PC-9 (cell line): ENCODE data around the gene KRT1. TPM values are rescaled to one million over a fixed set of nuclear protein-coding genes. Genes with fewer than 3 reads are reported as not detected.

Source experiments
- BruUV-seq: library from RNA; stranded (reverse); fragments of 400-500 nt; replicated peaks from 2 replicates; lab custom pipeline; 2021; lab: Mats Ljungman, UMichigan
- CTCF ChIA-PET: fragments of 300-600 bp; sonication (Branson Sonifier 250); formaldehyde crosslinking; loops from one replicate; lab custom pipeline; 2022; ENCODE audit warnings: antibody characterized with exemption; lab: Charles Lee
- POLR2A ChIA-PET: fragments of 300-600 bp; sonication (Branson Sonifier 250); formaldehyde crosslinking; loops from one replicate; lab custom pipeline; 2022; ENCODE audit warnings: antibody characterized with exemption; ENCODE audit not compliant: unreplicated experiment; lab: Charles Lee
- DNase-seq, 2 experiments: peaks; one replicate each; pipeline versions ENCODE4 v3.0.0 to v3.0.0-alpha.2; 2015 to 2022; ENCODE audit warnings: mixed read lengths in 1 of 2
- H2AFZ ChIP-seq: fragments of 200-600 bp; sonication (generic); 2 replicates; pipeline ENCODE4 v1.8.1; 2017; ENCODE audit warnings: antibody characterized with exemption
- H3F3A ChIP-seq: fragments of 200-600 bp; sonication (generic); 2 replicates; pipeline ENCODE4 v1.8.1; 2017; ENCODE audit warnings: antibody characterized with exemption, mild to moderate bottlenecking, low read depth; ENCODE audit not compliant: insufficient read depth
- H3K27ac ChIP-seq: fragments of 200-600 bp; sonication (generic); 2 replicates; pipeline ENCODE4 v1.6.1; 2016; ENCODE audit warnings: mixed run types
- H3K27me3 ChIP-seq: fragments of 200-600 bp; sonication (generic); 2 replicates; pipeline ENCODE4 v1.6.1; 2016; ENCODE audit warnings: low read depth, mixed run types; ENCODE audit not compliant: insufficient read depth
- H3K36me3 ChIP-seq: fragments of 200-600 bp; sonication (generic); 2 replicates; pipeline ENCODE4 v1.6.1; 2016; ENCODE audit warnings: low read depth, mixed run types
- H3K4me1 ChIP-seq: fragments of 200-600 bp; sonication (generic); replicated peaks from 2 replicates; pipeline ENCODE4 v1.6.1; 2016; ENCODE audit warnings: mixed run types; ENCODE audit not compliant: insufficient read depth
- H3K4me2 ChIP-seq: fragments of 200-600 bp; sonication (generic); 2 replicates; pipeline ENCODE4 v1.6.1; 2017; ENCODE audit warnings: mixed run types
- H3K4me3 ChIP-seq: fragments of 200-600 bp; sonication (generic); 2 replicates; pipeline ENCODE4 v1.6.1; 2016; ENCODE audit warnings: mixed run types
- H3K79me2 ChIP-seq: fragments of 200-600 bp; sonication (generic); 2 replicates; pipeline ENCODE4 v1.6.1; 2017; ENCODE audit warnings: low read depth, mixed run types
- H3K9me2 ChIP-seq: fragments of 200-600 bp; sonication (generic); 2 replicates; pipeline ENCODE4 v1.8.1; 2017; ENCODE audit warnings: mild to moderate bottlenecking; ENCODE audit not compliant: insufficient read depth
- H3K9me3 ChIP-seq: fragments of 200-600 bp; sonication (generic); 2 replicates; pipeline ENCODE4 v1.8.1; 2016; ENCODE audit warnings: low read depth; ENCODE audit not compliant: insufficient read depth
- H4K20me1 ChIP-seq: fragments of 200-600 bp; sonication (generic); 2 replicates; pipeline ENCODE4 v1.8.1; 2017; ENCODE audit not compliant: insufficient read depth
- CTCF ChIP-seq: fragments of 200-600 bp; sonication (generic); conservative IDR thresholded peaks from 2 replicates; pipeline ENCODE4 v1.6.1; 2017; ENCODE audit warnings: mixed run types, antibody characterized with exemption, mild to moderate bottlenecking, moderate library complexity
- EZH2 ChIP-seq: fragments of 200-600 bp; sonication (generic); IDR thresholded peaks from 2 replicates; pipeline ENCODE4 v1.8.0; 2017; ENCODE audit warnings: antibody characterized with exemption, low read depth
- intact Hi-C: fragments of 100-400 bp; cut with micrococcal nuclease; formaldehyde crosslinking; loops from one replicate; pipeline ENCODE4 v1.10.0; 2022; ENCODE audit not compliant: unreplicated experiment
- total RNA-seq: library from RNA; stranded (reverse); gene quantifications from 2 replicates; pipeline ENCODE4 v1.2.3, GENCODE V29; 2021

Gene KRT1
- total RNA-seq, 1 experiment from 2014 or later: not detected

GRCh38 chr12:52636189-52636588 is 44.0 kb downstream of the KRT1 start:
- DNase-seq: no peak
- no peaks in the 10 kb centered on the region for H3K79me2 ChIP-seq
- no peak overlapping the region for H3K4me3 ChIP-seq
- H3K36me3 ChIP-seq: no peaks in the 10 kb centered on the region
- H2AFZ ChIP-seq: no peak overlapping the region
- BruUV-seq: no TSS peak
- TF ChIP-seq CTCF: no peak
- TF ChIP-seq EZH2: no peak
- H3K4me1 ChIP-seq: no peaks in the 10 kb centered on the region
- intact Hi-C loops: no loop called here
- no peaks in the 10 kb centered on the region for H3F3A ChIP-seq
- no peak overlapping the region for H3K27ac ChIP-seq
- no peaks in the 10 kb centered on the region for H3K9me2 ChIP-seq
- no peaks in the 10 kb centered on the region for H3K9me3 ChIP-seq
- H4K20me1 ChIP-seq: no peaks in the 10 kb centered on the region
- ChIA-PET CTCF (no interaction called here), POLR2A (no interaction called here)
- H3K27me3 ChIP-seq: no peaks in the 10 kb centered on the region
- H3K4me2 ChIP-seq: no peak overlapping the region

- Histone ChIP-seq H3F3A (no peaks in the 10 kb centered on the region), H3K4me3 (no peak overlapping the region), H4K20me1 (no peaks in the 10 kb centered on the region), H3K79me2 (no peaks in the 10 kb centered on the region), H2AFZ (no peak overlapping the region), H3K27me3 (no peaks in the 10 kb centered on the region), H3K27ac (no peak overlapping the region), H3K9me3 (no peaks in the 10 kb centered on the region), H3K4me2 (no peak overlapping the region), H3K4me1 (no peaks in the 10 kb centered on the region), H3K36me3 (no peaks in the 10 kb centered on the region), H3K9me2 (no peaks in the 10 kb centered on the region)
- TF ChIP-seq EZH2 (no peak), CTCF (no peak)
- intact Hi-C loops: no loop called here
- no peak for DNase-seq
- ChIA-PET POLR2A (interaction anchor here (0.6 kb wide), 1 partner anchor 642 kb away, joined by 4 read pairs; no protein-coding TSS in a partner anchor), CTCF (interaction anchor here (0.7 kb wide), 1 partner anchor 181 kb away, joined by 3 read pairs; no protein-coding TSS in a partner anchor)
- BruUV-seq: no TSS peak
Measured at GRCh38 chr12:52634266-52635056, 45.7 kb downstream of the KRT1 start.

GRCh38 chr12:52633383-52633782 is 46.8 kb downstream of the KRT1 start:
- H3K79me2 ChIP-seq: no peaks in the 10 kb centered on the region
- H4K20me1 ChIP-seq: no peaks in the 10 kb centered on the region
- no peak overlapping the region for H3K4me2 ChIP-seq
- H3K9me3 ChIP-seq: no peaks in the 10 kb centered on the region
- ChIA-PET CTCF (no interaction called here), POLR2A (no interaction called here)
- H2AFZ ChIP-seq: no peak overlapping the region
- DNase-seq: no peak
- H3K36me3 ChIP-seq: no peaks in the 10 kb centered on the region
- no peaks in the 10 kb centered on the region for H3F3A ChIP-seq
- intact Hi-C loops: no loop called here
- TF ChIP-seq EZH2 (no peak), CTCF (no peak)
- no peaks in the 10 kb centered on the region for H3K4me1 ChIP-seq
- H3K27ac ChIP-seq: no peak overlapping the region
- no peaks in the 10 kb centered on the region for H3K9me2 ChIP-seq
- BruUV-seq: no TSS peak
- H3K27me3 ChIP-seq: no peaks in the 10 kb centered on the region
- H3K4me3 ChIP-seq: no peak overlapping the region
